AG08396 (cell line): ENCODE measurements around the gene HIC2.
"Not testable (repeated sequence)": the region's sequence is repeated elsewhere in the genome, so short reads cannot be mapped to it uniquely, and the experiment has no call there.

ENCODE experiments used
- DNase-seq: peaks from one replicate; pipeline ENCODE4 v3.0.0; 2012; ENCODE audit warnings: low spot score, mixed read lengths

Gene HIC2, protein sequence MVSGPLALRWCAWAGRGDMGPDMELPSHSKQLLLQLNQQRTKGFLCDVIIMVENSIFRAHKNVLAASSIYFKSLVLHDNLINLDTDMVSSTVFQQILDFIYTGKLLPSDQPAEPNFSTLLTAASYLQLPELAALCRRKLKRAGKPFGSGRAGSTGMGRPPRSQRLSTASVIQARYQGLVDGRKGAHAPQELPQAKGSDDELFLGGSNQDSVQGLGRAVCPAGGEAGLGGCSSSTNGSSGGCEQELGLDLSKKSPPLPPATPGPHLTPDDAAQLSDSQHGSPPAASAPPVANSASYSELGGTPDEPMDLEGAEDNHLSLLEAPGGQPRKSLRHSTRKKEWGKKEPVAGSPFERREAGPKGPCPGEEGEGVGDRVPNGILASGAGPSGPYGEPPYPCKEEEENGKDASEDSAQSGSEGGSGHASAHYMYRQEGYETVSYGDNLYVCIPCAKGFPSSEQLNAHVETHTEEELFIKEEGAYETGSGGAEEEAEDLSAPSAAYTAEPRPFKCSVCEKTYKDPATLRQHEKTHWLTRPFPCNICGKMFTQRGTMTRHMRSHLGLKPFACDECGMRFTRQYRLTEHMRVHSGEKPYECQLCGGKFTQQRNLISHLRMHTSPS

DNA sequence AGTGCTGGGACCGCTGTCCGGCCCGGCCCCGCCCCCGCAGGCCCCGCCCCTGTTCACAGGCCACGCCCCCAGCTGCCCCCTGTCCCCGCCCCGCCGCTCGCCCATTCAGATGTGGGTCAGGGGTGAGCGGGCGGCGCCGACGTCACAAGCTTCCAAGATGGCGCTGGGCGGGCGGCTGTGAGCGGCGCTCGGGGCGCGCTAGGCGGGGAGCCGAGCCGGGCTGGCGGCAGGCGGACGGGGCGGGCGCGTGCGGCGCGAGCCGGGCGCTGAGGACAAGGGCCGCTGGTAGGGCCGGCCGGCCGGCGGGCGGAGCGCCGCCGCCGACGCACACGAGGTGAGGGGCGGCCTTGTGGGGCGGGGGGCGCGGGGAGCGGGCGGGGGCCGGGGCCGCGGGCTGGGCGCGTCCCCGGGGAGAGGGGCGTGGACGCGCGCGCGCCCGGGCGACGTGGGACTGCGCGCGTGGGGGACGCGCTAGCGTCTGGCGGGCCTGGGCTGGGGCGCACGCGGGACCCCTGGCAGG lies at the start of gene HIC2:
Gene HIC2 (plus strand): TSS at position 145 of the 520 bp plus-strand sequence. CDS start 25,461 bp downstream, outside the sequence.
- DNase-seq = not testable (repeated sequence)

DNA sequence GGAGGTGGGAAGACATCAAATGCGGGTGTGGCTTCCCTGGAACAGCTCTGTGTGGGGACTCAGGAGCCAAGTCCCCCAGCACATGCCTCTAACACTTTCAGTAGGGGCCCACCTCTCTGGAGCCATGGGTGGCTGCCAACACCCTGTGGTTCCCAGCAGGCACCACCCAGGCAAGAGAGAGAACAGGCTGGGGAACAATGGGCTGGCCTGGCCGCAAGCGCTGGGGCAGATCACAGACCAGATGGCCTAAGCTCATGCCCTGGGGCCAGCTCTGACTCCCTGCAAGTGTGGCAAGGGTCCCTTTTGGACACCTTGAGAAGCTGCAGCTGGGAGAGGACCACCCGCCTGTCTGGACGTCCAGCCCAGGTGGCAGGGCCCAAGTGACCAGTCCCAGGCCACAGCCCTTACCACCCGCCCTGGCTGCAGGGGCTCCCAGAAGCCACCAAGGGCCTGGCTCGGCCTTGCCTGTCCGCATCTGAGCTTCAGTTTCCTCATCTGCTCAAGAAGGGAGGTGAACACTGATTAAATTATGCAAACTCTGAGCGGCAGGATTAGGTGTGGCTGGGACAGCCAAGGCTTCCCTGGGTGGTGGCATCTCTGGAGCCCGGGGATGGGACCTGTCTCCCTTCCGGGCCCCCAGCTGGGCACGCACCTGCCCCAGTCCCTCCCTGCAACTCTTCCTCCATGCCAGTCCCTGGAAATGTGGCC lies 48.4 kb upstream of the HIC2 start:
- not testable (repeated sequence) for DNase-seq

DNA sequence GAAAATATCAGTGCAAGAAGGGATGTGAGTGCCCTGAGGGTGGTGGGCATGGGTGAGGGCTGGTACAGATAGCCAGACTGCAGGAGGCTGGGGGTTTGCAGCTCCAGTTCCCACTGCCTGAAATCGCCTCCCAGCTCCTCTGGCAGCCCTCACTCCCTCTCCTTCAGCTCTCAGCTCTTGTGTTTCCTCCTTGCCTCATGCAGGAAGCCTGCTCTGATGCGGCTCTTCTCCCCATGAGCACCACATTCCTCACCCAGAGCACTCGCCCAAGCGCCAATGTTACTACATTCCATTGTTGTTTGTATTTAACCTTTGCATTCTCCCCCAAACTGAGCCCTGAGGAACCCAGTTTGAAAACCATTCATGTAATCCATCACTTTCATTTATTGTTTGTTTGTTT lies 41.3 kb upstream of the HIC2 start:
- not testable (repeated sequence) for DNase-seq

DNA sequence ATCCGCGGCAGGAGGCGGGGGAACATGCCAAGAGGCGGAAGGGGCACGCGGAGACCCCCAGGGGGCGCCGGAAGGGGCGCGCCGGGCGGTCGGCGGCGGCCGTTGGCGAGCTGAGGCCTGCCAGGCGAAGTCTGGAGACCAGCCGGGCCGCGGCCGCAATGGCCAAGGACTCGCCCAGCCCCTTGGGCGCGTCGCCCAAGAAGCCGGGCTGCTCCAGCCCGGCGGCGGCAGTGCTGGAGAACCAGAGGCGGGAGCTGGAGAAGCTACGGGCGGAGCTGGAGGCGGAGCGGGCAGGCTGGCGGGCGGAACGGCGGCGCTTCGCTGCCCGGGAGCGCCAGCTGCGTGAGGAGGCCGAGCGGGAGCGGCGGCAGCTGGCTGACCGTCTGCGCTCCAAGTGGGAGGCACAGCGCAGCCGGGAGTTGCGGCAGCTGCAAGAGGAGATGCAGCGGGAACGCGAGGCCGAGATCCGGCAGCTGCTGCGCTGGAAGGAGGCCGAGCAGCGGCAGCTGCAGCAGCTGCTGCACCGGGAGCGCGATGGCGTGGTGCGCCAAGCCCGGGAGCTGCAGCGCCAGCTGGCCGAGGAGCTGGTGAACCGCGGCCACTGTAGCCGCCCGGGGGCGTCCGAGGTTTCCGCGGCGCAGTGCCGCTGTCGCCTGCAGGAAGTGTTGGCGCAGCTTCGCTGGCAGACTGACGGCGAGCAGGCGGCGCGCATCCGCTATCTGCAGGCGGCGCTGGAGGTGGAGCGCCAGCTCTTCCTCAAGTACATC lies 33.3 kb upstream of the HIC2 start, which contains the start of gene RIMBP3B:
Gene RIMBP3B (plus strand): TSS at position 51 of the 767 bp plus-strand sequence. CDS start 108 bp downstream, at position 159.
- not testable (repeated sequence) for DNase-seq

DNA sequence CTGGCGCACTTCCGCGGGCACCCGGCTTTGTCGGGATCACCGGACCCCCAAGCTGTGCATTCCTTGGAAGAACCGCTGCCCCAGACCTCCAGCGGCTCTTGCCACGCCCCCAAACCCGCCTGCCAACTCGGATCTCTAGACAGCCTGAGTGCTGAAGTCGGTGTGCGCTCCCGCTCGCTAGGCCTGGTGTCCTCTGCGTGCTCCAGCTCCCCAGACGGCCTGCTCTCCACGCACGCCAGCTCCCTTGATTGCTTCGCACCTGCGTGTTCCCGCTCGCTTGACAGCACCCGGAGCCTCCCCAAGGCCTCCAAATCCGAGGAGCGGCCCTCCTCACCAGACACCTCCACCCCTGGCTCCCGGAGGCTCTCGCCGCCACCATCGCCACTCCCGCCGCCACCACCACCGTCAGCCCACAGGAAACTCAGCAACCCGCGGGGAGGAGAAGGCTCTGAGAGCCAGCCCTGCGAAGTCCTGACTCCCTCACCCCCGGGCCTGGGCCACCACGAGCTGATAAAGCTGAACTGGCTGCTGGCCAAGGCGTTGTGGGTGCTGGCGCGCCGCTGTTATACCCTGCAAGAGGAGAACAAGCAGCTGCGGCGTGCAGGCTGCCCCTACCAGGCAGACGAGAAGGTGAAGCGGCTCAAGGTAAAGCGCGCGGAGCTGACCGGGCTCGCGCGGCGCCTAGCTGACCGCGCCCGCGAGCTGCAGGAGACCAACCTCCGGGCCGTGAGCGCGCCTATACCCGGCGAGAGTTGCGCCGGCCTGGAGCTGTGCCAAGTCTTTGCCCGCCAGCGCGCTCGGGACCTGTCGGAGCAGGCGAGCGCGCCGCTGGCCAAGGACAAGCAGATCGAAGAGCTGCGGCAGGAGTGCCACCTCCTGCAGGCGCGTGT lies 32.5 kb upstream of the HIC2 start:
- DNase-seq = not testable (repeated sequence)

DNA sequence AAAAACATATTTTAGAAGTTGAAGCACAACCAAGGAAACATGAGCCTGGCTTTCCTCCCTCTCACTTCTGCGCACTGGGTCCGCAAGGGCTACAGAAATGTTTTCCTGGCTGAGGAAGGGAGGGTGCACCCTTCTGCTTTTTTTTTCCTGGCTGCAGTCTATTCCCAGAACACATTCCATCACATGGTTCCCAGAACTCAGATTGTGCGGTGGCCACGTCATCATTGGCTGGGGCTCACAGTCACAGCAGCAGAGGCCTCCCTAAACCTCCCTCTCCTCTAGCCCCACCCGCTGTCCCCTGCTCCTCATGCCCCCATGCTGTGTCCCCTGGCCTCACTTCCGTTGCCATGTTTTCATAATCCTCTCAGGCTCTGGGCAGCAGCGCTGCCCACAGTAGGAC lies 27.7 kb upstream of the HIC2 start:
- not testable (repeated sequence) for DNase-seq

DNA sequence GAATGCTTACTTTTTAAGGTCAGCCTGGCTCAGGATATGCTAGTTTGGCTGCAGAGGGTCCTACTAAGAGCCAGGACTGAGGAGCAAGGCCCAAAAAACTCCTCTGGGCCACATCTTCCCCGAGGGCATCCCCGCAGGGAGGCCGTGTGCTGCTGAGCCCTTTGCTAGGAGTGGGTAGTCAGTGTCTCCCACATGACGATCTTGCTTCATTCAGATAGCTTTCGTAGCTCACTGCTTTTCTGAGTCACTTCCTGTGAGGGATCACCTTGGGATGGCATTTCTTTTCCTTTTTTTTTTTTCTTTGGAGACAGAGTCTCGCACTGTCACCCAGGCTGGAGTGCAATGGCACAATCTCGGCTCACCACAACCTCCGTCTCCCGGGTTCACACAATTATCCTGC lies 27.2 kb upstream of the HIC2 start:
- not testable (repeated sequence) for DNase-seq

DNA sequence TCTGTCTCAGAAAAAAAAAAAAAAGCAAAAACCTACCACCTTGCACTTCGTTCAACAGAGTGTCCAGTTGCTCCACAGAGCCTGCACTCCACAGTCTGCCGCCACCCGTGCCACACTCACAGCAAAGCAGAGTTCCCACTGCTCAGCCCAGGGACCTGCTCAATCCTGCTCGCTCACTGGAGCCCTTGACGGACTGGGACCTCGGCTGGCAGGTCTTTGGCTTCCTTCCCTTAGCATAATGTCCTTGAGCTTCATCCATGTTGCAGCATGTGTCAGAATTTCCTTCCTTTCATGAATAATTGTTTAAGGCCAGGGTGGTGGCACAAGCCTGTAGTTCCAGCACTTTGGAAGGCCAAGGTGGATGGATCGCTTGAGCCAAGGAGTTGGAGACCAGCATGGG lies 22.6 kb upstream of the HIC2 start:
- not testable (repeated sequence) for DNase-seq

DNA sequence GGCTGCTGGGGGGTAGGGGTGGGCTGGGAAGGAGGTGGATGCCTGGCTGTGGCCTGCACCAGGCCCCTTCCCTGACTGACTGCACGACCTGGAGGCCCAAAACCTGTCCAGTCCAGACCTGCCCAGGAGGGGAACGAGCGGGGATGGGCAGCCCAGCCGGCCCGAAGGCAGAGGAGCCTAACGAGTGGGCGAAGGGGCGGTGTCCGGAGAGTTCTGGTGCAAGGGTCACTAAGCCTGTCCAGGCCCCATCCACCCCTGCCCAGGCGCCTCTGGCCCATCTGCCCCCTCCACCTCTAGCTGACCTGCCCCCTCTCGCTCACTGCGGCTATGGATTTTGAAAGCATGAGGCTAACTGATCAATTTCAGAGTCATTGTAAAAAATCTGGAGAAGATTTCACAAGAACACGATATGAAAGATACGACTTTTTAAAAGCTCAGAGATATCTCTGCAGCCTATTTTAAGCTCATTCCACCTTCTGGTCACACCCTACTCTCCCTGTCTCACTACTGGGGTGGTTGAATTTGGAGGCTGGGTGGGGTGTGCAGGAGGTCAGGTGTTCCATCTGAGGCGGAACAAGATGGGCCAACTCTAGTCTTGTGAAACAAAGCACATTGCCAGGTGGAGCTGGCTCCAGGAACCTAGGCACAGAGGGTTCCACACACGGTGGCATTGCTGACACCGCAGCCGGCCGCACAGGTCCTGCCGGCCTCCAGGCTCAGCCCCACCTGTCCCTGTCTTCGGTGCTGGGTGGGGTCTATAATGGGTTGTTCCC lies 15.8 kb upstream of the HIC2 start:
- DNase-seq = not testable (repeated sequence)

DNA sequence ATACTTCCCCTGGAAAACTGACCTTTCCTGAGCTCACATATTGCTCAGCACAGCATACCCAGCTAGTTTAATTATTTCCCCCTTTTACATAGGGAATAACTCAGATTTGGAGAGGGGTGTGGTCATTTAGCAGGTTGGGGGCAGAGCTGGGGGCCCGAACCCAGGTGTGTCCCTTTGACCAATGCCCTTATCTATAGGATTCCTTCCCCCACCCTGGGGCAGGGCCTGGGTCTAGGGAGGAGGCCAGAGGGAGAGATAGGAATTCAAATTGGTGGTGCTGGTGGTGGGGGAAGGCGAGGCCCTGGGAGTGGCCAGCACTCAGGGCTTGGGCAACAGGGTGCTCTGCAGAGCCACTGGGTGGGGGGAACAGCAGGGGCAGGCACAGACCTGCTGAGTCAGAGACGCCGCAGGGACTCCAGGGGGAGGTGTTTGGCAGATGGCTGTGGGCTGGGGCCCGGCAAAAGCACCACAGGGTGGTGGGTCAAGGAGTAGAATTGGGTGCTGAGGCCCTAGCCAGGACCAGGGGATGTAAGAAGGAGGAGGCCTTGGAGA lies 14.3 kb upstream of the HIC2 start:
- DNase-seq = not testable (repeated sequence)

DNA sequence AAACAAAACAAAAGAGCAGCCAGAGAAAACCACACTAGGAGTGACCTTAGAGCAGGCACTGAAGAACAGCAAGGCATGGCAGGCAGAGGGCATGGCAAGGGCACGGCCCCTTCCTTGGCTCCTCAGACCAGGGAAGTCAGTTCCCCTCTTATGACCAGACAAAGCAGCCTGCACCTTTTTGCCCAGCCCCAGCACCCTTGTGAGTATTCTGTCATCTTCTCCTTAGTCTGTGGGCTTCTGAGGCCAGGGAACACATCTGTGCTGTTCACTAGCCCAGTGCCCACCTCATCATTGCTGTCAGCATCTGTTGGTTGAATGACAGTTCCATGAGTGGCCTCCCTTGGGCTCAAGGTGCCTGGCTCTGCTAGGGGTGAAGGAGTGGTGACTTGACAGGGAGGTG lies 10.0 kb upstream of the HIC2 start:
- DNase-seq = not testable (repeated sequence)

DNA sequence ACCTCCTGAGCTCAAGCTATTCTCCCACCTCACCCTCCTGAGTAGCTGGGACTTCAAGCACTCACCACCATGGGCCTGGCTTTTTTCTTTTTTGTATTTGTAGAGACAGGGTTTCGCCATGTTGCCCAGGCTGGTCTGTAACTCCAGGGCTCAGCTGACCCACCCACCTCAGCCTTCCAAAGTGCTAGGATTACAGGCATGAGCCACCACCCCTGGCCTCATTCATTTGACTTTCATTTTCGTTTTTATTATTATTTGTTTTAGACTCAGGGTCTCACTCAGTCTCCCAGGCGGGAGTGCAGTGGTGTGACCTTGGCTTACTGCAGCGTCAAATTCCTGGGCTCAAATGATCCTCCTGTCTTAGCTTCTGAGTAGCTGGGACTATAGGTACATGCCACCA lies 9.4 kb upstream of the HIC2 start:
- not testable (repeated sequence) for DNase-seq

DNA sequence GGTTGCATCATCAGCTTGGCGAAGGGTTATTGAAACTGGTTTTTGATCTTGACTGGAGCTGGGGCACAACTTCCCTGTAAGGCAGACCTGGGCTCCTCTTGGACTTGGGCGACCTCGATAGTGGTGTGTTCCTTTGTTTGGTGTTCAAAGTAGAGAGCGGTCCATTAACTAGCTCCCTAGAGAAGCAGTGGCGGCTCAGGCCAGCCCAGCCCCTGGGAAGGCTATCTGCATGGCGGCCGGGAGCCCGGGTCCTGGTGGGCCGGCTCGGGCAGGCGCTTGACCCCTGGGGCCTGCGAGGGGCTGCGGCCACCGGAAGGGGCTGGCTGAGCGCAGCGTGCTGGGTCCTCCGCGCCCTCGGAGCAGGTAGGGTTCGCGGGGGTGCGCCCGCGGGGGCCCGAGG lies 796 bp upstream of the HIC2 start:
- not testable (repeated sequence) for DNase-seq

DNA sequence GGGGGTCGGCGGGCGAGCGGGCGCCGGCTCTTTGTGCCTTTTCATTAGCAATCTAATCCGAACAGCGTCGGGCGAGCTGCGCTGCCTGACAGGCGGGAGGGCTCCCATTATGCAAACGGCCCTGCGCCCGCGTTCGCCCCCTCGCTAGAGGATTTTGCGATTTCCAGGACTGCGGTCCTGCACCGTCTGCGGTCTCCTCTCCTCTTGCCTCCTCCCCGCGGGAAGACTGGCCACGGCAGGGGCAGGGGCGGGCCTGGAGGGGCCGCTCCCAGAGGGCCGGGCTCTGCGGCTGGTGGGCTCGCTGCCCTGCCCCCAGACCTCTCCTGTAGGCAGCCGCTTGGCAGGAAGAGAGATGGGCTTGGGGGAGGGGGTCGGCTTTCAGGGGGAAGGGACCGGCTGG lies 682 bp downstream of the HIC2 start:
- not testable (repeated sequence) for DNase-seq

DNA sequence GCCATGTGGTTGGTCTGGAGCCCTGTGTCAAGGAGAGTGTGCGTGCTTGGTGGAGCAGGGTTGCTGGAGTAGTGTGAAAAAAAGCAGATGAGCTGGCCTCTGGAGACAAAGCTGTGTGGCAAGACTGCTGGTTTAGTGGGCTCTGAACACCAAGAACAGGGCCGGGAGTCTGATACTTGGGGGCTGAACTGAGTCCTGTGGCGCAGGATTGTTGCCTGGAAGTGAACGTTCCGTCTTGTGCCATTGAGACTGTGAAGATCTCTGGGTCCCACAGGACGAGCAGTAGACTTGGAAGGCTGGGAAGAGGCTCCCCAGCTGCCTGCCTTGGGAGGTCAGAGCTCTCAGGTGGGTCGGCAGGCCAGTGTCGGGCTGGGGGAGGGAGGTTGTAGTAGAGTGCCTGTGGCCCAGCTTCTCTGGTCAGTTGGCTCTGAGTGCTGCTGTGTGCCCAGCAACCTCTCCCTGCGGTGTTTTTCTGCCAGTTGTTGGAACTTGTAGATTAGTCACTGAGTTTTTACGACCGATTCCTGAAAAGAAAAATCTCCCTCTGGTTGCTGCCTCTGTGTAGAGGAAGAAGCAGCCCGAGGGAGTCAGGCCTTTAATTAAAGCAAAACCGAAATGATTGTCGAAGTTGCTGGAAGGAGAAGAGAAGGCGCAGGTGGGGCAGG lies 1.9 kb downstream of the HIC2 start:
- DNase-seq = not testable (repeated sequence)

DNA sequence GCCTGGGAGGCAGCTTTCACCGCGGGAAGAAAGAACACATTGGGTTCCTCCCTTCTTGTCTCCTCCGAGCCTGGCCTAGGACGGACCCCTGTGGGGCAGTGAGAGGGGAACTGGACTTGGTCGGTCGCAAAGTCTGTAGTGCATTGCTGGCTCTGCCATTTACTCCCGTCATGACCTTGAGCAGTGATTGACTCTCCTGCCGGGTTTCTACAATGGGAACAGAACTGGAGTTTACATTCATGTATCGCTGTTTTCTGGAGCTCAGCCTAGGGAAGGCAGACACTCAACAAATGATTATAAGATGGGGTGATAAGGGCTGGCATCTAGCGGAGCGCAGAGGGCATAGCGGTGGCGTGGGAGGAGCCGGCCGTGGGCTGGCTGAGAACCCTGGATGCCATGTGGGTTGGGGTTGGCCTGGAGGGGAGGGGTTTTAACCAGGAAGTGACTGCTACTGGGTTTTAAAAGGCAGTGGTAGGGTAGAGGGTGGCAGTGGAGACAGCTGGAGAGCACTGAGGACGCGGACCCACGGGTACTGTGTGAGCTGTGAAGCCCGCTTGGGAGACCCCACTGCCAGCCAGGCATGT lies 3.1 kb downstream of the HIC2 start:
- not testable (repeated sequence) for DNase-seq

DNA sequence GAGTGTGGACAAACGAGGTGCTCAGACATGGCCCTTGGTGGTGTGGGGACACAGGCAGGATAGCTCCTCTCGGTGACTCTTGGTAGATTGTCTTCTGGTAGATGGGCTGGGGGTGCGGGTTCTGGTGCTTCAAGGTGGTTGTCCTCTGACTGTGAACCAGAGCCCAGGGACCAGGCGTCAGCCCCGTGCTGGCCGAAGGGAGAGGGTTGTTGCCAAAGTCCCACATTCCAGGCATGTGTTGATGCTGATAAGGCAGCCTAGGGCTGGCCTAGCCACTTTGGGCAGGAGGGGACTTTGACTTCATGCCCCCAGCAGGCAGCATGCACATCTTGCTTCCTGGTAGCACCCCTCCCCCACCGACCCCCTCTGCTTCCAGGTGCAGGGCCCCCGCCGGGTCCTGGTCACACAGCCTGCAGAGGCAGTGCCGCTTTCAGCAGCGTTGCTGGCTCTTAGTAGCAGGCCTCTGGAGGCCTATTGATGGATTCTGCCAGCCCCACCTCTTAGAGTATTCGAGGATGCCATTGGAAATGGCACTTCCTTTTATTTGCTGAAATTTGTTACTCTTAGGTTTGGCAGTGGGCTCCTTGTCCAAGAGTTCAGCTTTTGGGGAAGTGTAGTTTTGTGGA lies 7.0 kb downstream of the HIC2 start:
- not testable (repeated sequence) for DNase-seq
